Measurements from ENCODE around the gene OPRM1.

- TF ChIP-seq CTCF (IDR thresholded peaks at IDR 0.05; ENCODE audit: insufficient read depth, low read length) (no peak), GABPA (IDR thresholded peaks at IDR 0.05; ENCODE audit: low read depth) (no peak), POLR2AphosphoS5 (IDR thresholded peaks at IDR 0.05; ENCODE audit: low read depth) (no peak), SPI1 (IDR thresholded peaks at IDR 0.05; ENCODE audit: borderline replicate concordance, low read depth) (no peak)
- TF ChIP-seq, protein P1, sequence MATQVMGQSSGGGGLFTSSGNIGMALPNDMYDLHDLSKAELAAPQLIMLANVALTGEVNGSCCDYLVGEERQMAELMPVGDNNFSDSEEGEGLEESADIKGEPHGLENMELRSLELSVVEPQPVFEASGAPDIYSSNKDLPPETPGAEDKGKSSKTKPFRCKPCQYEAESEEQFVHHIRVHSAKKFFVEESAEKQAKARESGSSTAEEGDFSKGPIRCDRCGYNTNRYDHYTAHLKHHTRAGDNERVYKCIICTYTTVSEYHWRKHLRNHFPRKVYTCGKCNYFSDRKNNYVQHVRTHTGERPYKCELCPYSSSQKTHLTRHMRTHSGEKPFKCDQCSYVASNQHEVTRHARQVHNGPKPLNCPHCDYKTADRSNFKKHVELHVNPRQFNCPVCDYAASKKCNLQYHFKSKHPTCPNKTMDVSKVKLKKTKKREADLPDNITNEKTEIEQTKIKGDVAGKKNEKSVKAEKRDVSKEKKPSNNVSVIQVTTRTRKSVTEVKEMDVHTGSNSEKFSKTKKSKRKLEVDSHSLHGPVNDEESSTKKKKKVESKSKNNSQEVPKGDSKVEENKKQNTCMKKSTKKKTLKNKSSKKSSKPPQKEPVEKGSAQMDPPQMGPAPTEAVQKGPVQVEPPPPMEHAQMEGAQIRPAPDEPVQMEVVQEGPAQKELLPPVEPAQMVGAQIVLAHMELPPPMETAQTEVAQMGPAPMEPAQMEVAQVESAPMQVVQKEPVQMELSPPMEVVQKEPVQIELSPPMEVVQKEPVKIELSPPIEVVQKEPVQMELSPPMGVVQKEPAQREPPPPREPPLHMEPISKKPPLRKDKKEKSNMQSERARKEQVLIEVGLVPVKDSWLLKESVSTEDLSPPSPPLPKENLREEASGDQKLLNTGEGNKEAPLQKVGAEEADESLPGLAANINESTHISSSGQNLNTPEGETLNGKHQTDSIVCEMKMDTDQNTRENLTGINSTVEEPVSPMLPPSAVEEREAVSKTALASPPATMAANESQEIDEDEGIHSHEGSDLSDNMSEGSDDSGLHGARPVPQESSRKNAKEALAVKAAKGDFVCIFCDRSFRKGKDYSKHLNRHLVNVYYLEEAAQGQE (IDR thresholded peaks at IDR 0.05; ENCODE audit: insufficient replicate concordance, low read depth) = no peak
Observed at GRCh38 chr6:154138793-154139192, 99.8 kb downstream of the OPRM1 start.

Data from HL-60 (cell line).